Measurements from ENCODE around the gene FAM98C. TPM values are rescaled to one million over a fixed set of nuclear protein-coding genes. Genes with fewer than 3 reads are reported as not detected.

Gene FAM98C
- total RNA-seq, 1 donor from 2014 or later, result 17.9 TPM

DNA sequence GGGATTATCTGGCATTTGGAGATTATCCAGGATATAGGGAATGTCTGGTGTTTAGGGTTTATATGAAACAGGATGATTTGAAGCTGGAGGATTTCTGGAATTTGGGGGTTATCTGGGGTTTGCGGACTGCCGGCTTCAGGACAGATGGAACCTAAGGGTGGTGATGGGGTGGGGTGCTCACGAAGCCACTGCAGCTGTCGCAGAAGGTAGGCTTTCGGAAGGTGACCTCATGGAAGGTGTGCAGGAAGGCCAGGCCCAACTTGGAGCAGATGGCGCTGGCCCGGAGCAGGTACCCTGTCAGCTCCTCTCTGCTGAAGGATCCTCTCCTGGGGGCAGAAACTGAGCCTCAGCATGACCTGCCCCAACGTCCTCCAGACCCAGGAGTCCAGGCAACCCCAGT, 9.6 kb downstream of the FAM98C start:
- TF ChIP-seq, protein P1, sequence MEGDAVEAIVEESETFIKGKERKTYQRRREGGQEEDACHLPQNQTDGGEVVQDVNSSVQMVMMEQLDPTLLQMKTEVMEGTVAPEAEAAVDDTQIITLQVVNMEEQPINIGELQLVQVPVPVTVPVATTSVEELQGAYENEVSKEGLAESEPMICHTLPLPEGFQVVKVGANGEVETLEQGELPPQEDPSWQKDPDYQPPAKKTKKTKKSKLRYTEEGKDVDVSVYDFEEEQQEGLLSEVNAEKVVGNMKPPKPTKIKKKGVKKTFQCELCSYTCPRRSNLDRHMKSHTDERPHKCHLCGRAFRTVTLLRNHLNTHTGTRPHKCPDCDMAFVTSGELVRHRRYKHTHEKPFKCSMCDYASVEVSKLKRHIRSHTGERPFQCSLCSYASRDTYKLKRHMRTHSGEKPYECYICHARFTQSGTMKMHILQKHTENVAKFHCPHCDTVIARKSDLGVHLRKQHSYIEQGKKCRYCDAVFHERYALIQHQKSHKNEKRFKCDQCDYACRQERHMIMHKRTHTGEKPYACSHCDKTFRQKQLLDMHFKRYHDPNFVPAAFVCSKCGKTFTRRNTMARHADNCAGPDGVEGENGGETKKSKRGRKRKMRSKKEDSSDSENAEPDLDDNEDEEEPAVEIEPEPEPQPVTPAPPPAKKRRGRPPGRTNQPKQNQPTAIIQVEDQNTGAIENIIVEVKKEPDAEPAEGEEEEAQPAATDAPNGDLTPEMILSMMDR (IDR thresholded peaks at IDR 0.05; ENCODE audit: unreplicated experiment), result no peak
- Mint-ChIP-seq H3K4me1 (peaks cover 8% of the 10 kb centered on the region), H3K36me3 (peaks cover 5% of the 10 kb centered on the region), H3K27me3 (ENCODE audit: low read depth) (peaks cover 6% of the 10 kb centered on the region), H3K27ac (no peak overlapping the region), H3K9me3 (no peaks in the 10 kb centered on the region), H3K4me3 (no peak overlapping the region)
- no peak for DNase-seq (ENCODE audit: low spot score in 2 of 2, unreplicated experiment in 2 of 2)

- H3K36me3 Mint-ChIP-seq, result peaks cover 3% of the 10 kb centered on the region
Observed at GRCh38 chr19:38412961-38413360, 10.1 kb downstream of the FAM98C start.

GRCh38 chr19:38413416-38413815, 10.5 kb downstream of the FAM98C start:
- no peak for DNase-seq (ENCODE audit: low spot score in 2 of 2, unreplicated experiment in 2 of 2)
- Mint-ChIP-seq H3K27ac (no peak overlapping the region), H3K4me3 (no peak overlapping the region), H3K9me3 (no peaks in the 10 kb centered on the region), H3K27me3 (ENCODE audit: low read depth) (peaks cover 14% of the 10 kb centered on the region), H3K36me3 (peaks cover 2% of the 10 kb centered on the region), H3K4me1 (peaks cover 15% of the 10 kb centered on the region)
- TF ChIP-seq, protein P1 (IDR thresholded peaks at IDR 0.05; ENCODE audit: unreplicated experiment), result no peak

More at GRCh38 chr19:38412961-38413360, 10.1 kb downstream of the FAM98C start:
- no peak overlapping the region for H3K27ac Mint-ChIP-seq
- no peak overlapping the region for H3K4me3 Mint-ChIP-seq
- peaks cover 11% of the 10 kb centered on the region for H3K27me3 Mint-ChIP-seq (ENCODE audit: low read depth)
- no peaks in the 10 kb centered on the region for H3K9me3 Mint-ChIP-seq
- TF ChIP-seq, protein P1 (IDR thresholded peaks at IDR 0.05; ENCODE audit: unreplicated experiment), result no peak
- H3K4me1 Mint-ChIP-seq, result peaks cover 13% of the 10 kb centered on the region
- DNase-seq (ENCODE audit: low spot score in 2 of 2, unreplicated experiment in 2 of 2), result no peak

GRCh38 chr19:38417146-38417543, 14.3 kb downstream of the FAM98C start:
- Mint-ChIP-seq H3K4me1 (peaks cover 12% of the 10 kb centered on the region), H3K27ac (no peak overlapping the region), H3K9me3 (no peaks in the 10 kb centered on the region), H3K36me3 (no peaks in the 10 kb centered on the region), H3K4me3 (peak overlapping the region; percentile 70), H3K27me3 (ENCODE audit: low read depth) (peaks cover 33% of the 10 kb centered on the region)
- no peak for DNase-seq (ENCODE audit: low spot score in 2 of 2, unreplicated experiment in 2 of 2)
- TF ChIP-seq, protein P1 (IDR thresholded peaks at IDR 0.05; ENCODE audit: unreplicated experiment), result no peak

DNA sequence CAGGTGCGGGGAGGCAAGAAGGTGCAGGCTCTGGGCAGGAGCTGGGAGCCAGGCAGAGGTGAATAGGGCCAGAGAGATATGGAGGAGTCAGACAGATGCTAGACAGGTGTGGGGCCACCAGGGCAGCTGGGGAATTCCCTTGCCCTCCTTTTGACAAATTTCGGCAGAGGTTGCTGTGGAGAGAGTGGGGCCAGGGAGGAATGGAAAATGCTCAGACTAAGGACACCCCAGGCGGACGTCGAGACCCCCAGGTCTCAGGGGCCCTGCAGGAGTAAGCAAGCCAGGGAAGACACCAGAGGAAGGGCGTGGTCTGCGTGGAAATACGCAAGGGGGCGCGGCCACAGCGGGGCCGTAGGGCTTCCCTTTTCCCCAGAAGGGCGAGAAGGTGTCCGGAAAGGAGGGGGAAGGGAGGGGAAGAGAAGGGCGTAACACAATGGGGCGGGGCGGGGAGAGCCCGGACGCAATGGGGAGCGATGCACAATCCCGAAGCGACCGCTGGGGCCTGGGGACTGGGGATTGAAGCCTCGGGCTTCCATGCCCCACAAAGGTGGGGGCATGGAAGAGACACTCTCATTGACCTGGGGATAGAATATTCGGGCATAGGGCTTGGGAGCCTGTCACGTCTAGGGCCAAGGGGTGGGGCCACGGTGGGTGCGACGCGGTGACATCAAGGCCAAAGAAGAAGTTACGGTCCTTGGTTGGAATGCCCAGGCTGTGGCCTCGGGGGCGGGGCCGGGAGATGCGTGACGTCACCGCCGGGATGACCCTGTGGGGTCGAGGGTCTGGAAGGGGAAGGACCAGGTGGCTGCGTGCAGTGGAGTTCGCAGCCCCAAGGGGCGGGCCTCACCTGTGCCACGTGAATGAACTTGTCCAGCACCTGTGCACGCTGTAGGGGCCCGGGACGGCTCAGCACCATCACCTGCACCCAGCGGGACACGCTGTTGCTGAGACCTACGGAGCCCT, 14.9 kb downstream of the FAM98C start:
- DNase-seq (ENCODE audit: low spot score in 2 of 2, unreplicated experiment in 2 of 2), result no peak
- Mint-ChIP-seq H3K36me3 (no peaks in the 10 kb centered on the region), H3K4me1 (peaks cover 12% of the 10 kb centered on the region), H3K4me3 (peak overlapping the region; percentile 70), H3K9me3 (no peaks in the 10 kb centered on the region), H3K27me3 (ENCODE audit: low read depth) (peaks cover 33% of the 10 kb centered on the region), H3K27ac (no peak overlapping the region)
- TF ChIP-seq, protein P1 (IDR thresholded peaks at IDR 0.05; ENCODE audit: unreplicated experiment), result no peak
